GM12878 (cell line): ENCODE measurements around the gene MSI2. TPM values are rescaled to one million over a fixed set of nuclear protein-coding genes. Genes with fewer than 3 reads are reported as not detected.
"Not testable (repeated sequence)": the region's sequence is repeated elsewhere in the genome, so short reads cannot be mapped to it uniquely, and the experiment has no call there.

Source experiments
- ATAC-seq: fragments of 200-7000 bp; cut with Tn5 transposase; 3 replicates; pipeline ENCODE4 v1.9.1; 2020; ENCODE audit warnings: mild to moderate bottlenecking, moderate library complexity
- BruUV-seq: library from RNA; stranded (reverse); fragments of 400-500 nt; replicated peaks from 2 replicates; lab custom pipeline; 2021; lab: Mats Ljungman, UMichigan
- CTCF ChIA-PET: fragments of 300-600 bp; sonication (Branson Sonifier 250); formaldehyde crosslinking; extraction: SDS; loops from one replicate; lab custom pipeline; 2021; ENCODE audit warnings: inconsistent platforms; lab: Yijun Ruan, JAX
- POLR2A ChIA-PET: fragments of 350-600 bp; formaldehyde crosslinking; extraction: SDS; loops from one replicate; lab custom pipeline; 2021; ENCODE audit warnings: inconsistent platforms; lab: Charles Lee
- RAD21 ChIA-PET: fragments of 300-600 bp; sonication (Branson Sonifier 250); formaldehyde crosslinking; loops from one replicate; lab custom pipeline; 2023; ENCODE audit warnings: antibody characterized with exemption; ENCODE audit not compliant: unreplicated experiment; lab: Charles Lee
- SMC1A ChIA-PET: fragments of 300-600 bp; sonication (Branson Sonifier 250); formaldehyde crosslinking; loops from one replicate; lab custom pipeline; 2023; ENCODE audit not compliant: unreplicated experiment, uncharacterized antibody; lab: Charles Lee
- DNase-seq: peaks from one replicate; pipeline ENCODE4 v3.0.0-alpha.2; 2011; ENCODE audit warnings: low read depth, low spot score
- FAIRE-seq: peaks from 3 replicates; lab custom pipeline; 2011; peaks lifted over from hg19 to GRCh38; lab: Jason Lieb, UNC
- H2AFZ ChIP-seq: 2 replicates; pipeline ENCODE4 v1.6.0; 2011; ENCODE audit warnings: low read depth, low read length, control low read depth; ENCODE audit not compliant: control insufficient read depth
- H3K27ac ChIP-seq: 2 replicates; pipeline ENCODE4 v1.5.1; 2011; ENCODE audit warnings: control low read depth; ENCODE audit not compliant: control insufficient read depth, insufficient read depth
- H3K27me3 ChIP-seq, 2 experiments: replicated peaks in 1 of 2; 2 replicates each; pipeline versions ENCODE4 v1.6.0 to v1.6.1; 2011; ENCODE audit warnings: low read length in 1 of 2; ENCODE audit not compliant: control insufficient read depth in 2 of 2, insufficient read depth in 2 of 2
- H3K36me3 ChIP-seq, 2 experiments: 2 replicates each; pipeline ENCODE4 v1.5.1; 2011; ENCODE audit warnings: low read length in 1 of 2; ENCODE audit not compliant: control insufficient read depth in 2 of 2, insufficient read depth in 2 of 2
- H3K4me1 ChIP-seq: 2 replicates; pipeline ENCODE4 v1.6.1; 2011; ENCODE audit warnings: mild to moderate bottlenecking, low read length, moderate library complexity, mixed read lengths; ENCODE audit not compliant: control insufficient read depth, insufficient read depth
- H3K4me2 ChIP-seq: 2 replicates; pipeline ENCODE4 v1.6.0; 2011; ENCODE audit warnings: control low read depth; ENCODE audit not compliant: control insufficient read depth, insufficient read depth
- H3K4me3 ChIP-seq: fragments of 200-600 bp; sonication (generic); 2 replicates; pipeline ENCODE4 v1.5.1; 2016
- H3K79me2 ChIP-seq: 2 replicates; pipeline ENCODE4 v1.6.0; 2011; ENCODE audit warnings: low read length; ENCODE audit not compliant: control insufficient read depth, insufficient read depth
- H3K9ac ChIP-seq: 2 replicates; pipeline ENCODE4 v1.8.0; 2011; ENCODE audit warnings: low read length, control low read depth, mixed read lengths; ENCODE audit not compliant: control insufficient read depth, insufficient read depth
- H3K9me3 ChIP-seq: replicated peaks from 3 replicates; pipeline ENCODE4 v1.5.1; 2011; ENCODE audit warnings: mild to moderate bottlenecking, low read length; ENCODE audit not compliant: control insufficient read depth, insufficient read depth
- H4K20me1 ChIP-seq: 2 replicates; pipeline ENCODE4 v1.6.0; 2011; ENCODE audit not compliant: control insufficient read depth, insufficient read depth
- HCFC1 ChIP-seq: fragments of 150-350 bp; IDR thresholded peaks from 2 replicates; pipeline ENCODE4 v1.6.1; 2014; ENCODE audit warnings: low read length
- IKZF2 ChIP-seq, 2 experiments: fragments of 450-650 bp; IDR thresholded peaks; 2 replicates each; pipeline ENCODE4 v1.6.1; 2017; ENCODE audit warnings: mild to moderate bottlenecking in 2 of 2, moderate library complexity in 2 of 2
- IRF4 ChIP-seq: IDR thresholded peaks from 2 replicates; pipeline ENCODE4 v1.6.1; 2011; ENCODE audit warnings: low read depth, low read length
- JUNB ChIP-seq: IDR thresholded peaks from 2 replicates; pipeline ENCODE4 v1.6.1; 2016; ENCODE audit warnings: antibody characterized with exemption, mild to moderate bottlenecking
- NR2C1 ChIP-seq: fragments of 450-650 bp; IDR thresholded peaks from 2 replicates; pipeline ENCODE4 v1.6.1; 2017; ENCODE audit warnings: antibody characterized with exemption, mild to moderate bottlenecking, moderate library complexity
- RB1 ChIP-seq: fragments of 450-650 bp; formaldehyde crosslinking; IDR thresholded peaks from 2 replicates; pipeline ENCODE4 v1.6.1; 2017; ENCODE audit warnings: mild to moderate bottlenecking, borderline replicate concordance
- RELA ChIP-seq: fragments of 450-650 bp; IDR thresholded peaks from 2 replicates; pipeline ENCODE4 v1.8.0; 2014; ENCODE audit warnings: borderline replicate concordance; ENCODE audit not compliant: partially characterized antibody
- SMARCA5 ChIP-seq: fragments of 450-650 bp; IDR thresholded peaks from 2 replicates; pipeline ENCODE4 v1.6.1; 2017; ENCODE audit warnings: mild to moderate bottlenecking
- YY1 ChIP-seq: IDR thresholded peaks from 2 replicates; pipeline ENCODE4 v1.6.1; 2011; ENCODE audit warnings: low read depth, mild to moderate bottlenecking, low read length
- WGBS: methylation state at CpG from one replicate; pipeline ENCODE4 v1.1.6; 2016; ENCODE audit warnings: low lambda C conversion rate; ENCODE audit not compliant: insufficient replicate concordance, insufficient coverage; ENCODE audit errors: missing lambda C conversion rate; 5-methylcytosine and 5-hydroxymethylcytosine counted together
- in situ Hi-C: fragments of 300-500 bp; cut with MboI; formaldehyde crosslinking; loops from 9 replicates; pipeline ENCODE4 v1.14.3; 2018; ENCODE audit warnings: mixed read lengths
- intact Hi-C: fragments of 100-400 bp; cut with micrococcal nuclease; formaldehyde crosslinking; loops from one replicate; pipeline ENCODE4 v1.14.2; 2022; ENCODE audit not compliant: unreplicated experiment
- polyA plus RNA-seq, 11 experiments: library from polyadenylated mRNA; depleted of rRNA in 4 of 11; unstranded in 6 of 11; stranded (reverse) in 5 of 11; fragments of >200 nt; fragmentation: Nextera tagmentation in 4 of 11; fragmentation: Illumina TruSeq in 1 of 11; extraction: Ambion mirVana in 4 of 11; extraction: Trizol in 1 of 11; gene quantifications; 1 replicate in 1 of 11; 2 replicates in 10 of 11; pipeline versions ENCODE4 v1.2.1 to v1.2.3, GENCODE V29; 2011 to 2016; ENCODE audit warnings: inconsistent platforms in 2 of 11, missing spikeins in 2 of 11, low read depth in 1 of 11
- total RNA-seq, 4 experiments: library from RNA; depleted of rRNA in 3 of 4; stranded (reverse); fragments of >200 nt in 3 of 4; fragmentation: Illumina TruSeq in 1 of 4; extraction: Trizol in 1 of 4; gene quantifications; 2 replicates each; pipeline versions ENCODE4 v1.2.1 to v1.2.3, GENCODE V29; 2013 to 2021

MSI2 gene
- total and polyA plus RNA-seq, 10 of the 15 experiments (the other 5 are each of a cell fraction or from before 2014, with no cell fraction given): 6.1 to 76.1 (median 42.0) TPM

DNA sequence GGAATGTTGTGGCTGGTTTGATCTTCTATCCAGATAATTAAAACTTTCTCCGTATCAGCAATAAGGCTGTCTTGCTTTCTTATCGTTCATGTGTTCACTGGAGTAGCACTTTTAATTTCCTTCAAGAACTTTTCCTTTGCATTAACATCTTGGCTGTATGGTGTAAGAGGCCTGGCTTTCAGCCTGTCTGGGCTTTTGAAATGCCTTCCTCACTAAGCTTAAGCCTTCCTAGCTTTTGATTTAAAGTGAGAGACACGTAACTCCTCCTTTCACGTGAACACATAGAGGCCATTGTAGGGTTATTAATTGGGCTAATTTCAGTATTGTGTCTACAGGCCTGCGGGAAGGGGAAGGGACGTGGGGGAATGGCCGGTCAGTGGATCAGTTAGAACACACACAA lies 42.9 kb downstream of the MSI2 start:
- in situ Hi-C loops: no loop called here
- Histone ChIP-seq H3K79me2 (peaks cover 7% of the 10 kb centered on the region), H3K27me3 (no peaks in the 10 kb centered on the region), H3K4me1 (no peaks in the 10 kb centered on the region), H3K4me3 (no peak overlapping the region), H4K20me1 (no peaks in the 10 kb centered on the region), H3K9me3 (peaks cover 12% of the 10 kb centered on the region), H3K36me3 (peaks cover 10 to 22% of the 10 kb centered on the region in 2 experiments; a peak in 3 of 4 replicates), H3K9ac (no peak overlapping the region), H2AFZ (no peak overlapping the region), H3K4me2 (no peak overlapping the region), H3K27ac (no peak overlapping the region)
- no peak for DNase-seq
- no peak for TF ChIP-seq SMARCA5
- TF ChIP-seq JUNB: no peak
- no peak for TF ChIP-seq RB1
- no peak for TF ChIP-seq HCFC1
- TF ChIP-seq YY1: no peak
- no peak for TF ChIP-seq RELA
- no peak for TF ChIP-seq IKZF2 (IDR thresholded peaks at IDR 0.05)
- TF ChIP-seq NR2C1: no peak
- TF ChIP-seq IRF4: no peak
- ATAC-seq: no peak
- no peak for FAIRE-seq
- CTCF ChIA-PET: interaction anchor here (1.4 kb wide), 1 partner anchor 56 kb away, joined by 4 read pairs; no protein-coding TSS in a partner anchor
- RAD21 ChIA-PET: no interaction called here
- no TSS peak for BruUV-seq
- WGBS: 98% methylated on average over 7 of the region's 7 CpGs
- intact Hi-C loops: no loop called here
- SMC1A ChIA-PET: interaction anchor here (0.9 to 1.1 kb wide), 2 partner anchors 10 to 68 kb away, joined by 3 to 4 read pairs; no protein-coding TSS in a partner anchor
- POLR2A ChIA-PET: no interaction called here

DNA sequence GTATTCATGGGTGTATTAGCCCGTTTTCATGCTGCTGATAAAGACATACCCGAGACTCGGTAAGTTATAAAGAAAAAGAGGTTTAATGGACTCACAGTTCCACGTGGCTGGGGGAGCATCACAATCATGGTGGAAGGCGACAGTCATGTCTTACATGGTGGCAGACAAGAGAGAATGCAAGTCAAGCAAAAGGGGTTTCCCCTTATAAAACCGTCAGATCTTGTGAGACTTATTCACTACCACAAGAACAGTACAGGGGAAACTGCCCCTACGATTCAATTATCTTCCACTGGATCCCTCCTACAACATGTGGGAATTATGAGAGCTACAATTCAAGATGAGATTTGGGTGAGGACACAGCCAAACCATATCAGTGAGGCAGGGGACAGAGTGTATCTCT lies 44.3 kb downstream of the MSI2 start:
- 85% methylated on average over 7 of the region's 7 CpGs for WGBS
- CTCF ChIA-PET, ATAC-seq, in situ Hi-C loops, DNase-seq, RAD21 ChIA-PET, H3K4me2 ChIP-seq, H4K20me1 ChIP-seq, H3K4me1 ChIP-seq, H3K4me3 ChIP-seq, H3K9ac ChIP-seq, H3K79me2 ChIP-seq, H2AFZ ChIP-seq, SMC1A ChIA-PET, H3K27me3 ChIP-seq, intact Hi-C loops, FAIRE-seq, H3K27ac ChIP-seq, POLR2A ChIA-PET: not testable (repeated sequence)
- Histone ChIP-seq H3K36me3 (peaks cover 7 to 18% of the 10 kb centered on the region in 2 experiments; a peak in 3 of 4 replicates), H3K9me3 (peaks cover 12% of the 10 kb centered on the region)
- BruUV-seq: TSS peak; percentile 9
